Measurements from ENCODE around the gene NAE1. TPM values are rescaled to one million over a fixed set of nuclear protein-coding genes. Genes with fewer than 3 reads are reported as not detected.

Gene NAE1
- total RNA-seq, 1 donor from 2014 or later = 67.8 TPM

DNA sequence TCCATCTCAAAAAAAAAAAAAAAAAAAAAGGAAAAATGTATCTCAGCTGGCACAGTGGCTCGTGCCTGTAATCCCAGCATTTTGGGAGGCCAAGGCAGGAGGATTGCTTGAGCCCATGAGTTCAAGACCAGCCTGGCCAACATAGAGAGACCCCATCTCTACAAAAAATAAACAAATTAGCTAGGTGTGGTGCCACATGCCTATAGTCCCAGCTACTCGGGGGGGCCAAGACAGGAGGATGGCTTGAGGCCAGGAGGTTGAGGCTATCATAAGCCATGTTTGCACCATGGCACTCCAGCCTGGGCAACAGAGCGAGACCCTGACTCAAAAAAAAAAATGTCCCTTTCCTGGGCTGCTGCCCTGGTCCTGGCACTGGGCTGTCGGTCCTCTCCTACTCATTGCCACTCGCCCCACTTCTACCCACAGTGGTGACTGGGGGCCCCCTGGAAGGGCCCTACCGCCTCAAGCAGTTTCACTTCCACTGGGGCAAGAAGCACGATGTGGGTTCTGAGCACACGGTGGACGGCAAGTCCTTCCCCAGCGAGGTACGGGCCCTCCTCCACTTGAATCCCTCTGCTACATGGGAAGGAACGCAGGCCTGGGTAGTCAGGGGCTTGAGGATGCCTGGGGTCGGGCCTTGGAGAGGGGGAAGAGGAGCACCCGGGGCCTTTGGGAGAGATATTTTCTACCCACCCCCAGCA lies 19.5 kb upstream of the NAE1 start:
- no peak for DNase-seq (ENCODE audit: low spot score)

DNA sequence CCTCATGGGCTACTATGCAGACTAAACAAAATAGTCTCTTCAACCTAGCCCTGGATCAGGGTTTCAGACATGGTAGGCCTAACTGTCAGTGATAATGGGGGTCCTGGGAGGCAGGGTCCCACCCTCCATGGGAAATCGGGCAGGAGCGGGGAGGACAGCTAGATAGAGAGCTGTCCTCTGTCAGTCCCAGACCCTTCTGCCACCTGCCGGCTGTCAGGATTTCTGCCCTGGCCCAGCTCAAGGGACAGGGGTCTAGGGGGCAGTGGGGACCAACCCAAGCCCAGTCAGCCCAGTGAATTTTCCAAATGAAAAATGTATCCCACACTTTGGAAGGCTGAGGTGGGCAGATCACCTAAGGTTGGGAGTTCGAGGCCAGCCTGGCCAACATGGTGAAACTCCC lies 18.8 kb upstream of the NAE1 start:
- no peak for DNase-seq (ENCODE audit: low spot score)

- DNase-seq (ENCODE audit: low spot score) = no peak
Observed at GRCh38 chr16:66849021-66849420, 18.2 kb upstream of the NAE1 start.

DNA sequence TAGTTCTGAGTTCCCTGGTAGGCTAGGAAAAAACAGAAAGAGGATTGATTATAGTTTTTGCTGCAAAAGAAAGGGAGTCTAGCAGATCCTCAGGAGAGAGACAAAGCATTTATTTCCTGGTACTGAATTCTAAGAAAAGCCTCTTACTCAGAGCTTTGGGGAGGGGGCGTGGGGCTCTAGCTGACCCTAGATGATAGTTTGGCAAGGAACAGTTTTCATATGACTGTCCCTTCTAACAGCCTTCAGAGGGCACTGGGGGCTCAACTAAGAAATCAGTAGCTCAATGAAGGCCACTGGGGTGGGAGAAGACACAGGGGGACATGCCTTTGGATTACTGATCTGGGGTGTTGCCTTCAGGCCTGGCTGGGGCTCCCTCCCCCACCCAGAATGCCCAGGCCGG lies 17.4 kb upstream of the NAE1 start:
- no peak for DNase-seq (ENCODE audit: low spot score)

DNA sequence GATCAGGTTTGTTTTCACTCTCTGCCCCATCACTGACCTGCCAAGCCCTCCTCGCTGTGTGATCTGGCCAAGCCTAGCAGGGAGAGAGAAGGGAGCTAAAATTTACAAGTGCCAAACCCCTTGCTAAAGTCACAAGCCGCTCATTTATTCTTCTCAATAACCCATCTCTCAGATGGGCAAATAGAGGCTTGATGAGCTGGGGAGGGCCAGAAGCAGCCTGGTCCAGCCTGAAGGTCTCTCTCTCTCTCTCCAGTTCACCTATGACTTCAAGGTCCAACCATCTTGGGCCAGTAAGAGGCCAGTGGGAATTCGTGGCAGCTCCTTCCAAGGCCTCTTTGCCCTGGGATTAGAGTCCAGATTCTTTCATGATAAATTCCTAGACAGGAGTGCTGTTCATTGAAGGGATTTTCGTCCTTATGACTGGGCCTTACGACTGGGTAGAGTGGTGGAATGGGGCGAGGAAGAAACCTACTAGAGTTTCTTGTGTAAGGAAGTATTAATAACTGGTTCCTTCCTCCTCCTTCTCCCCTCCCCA lies 16.8 kb upstream of the NAE1 start:
- no peak for DNase-seq (ENCODE audit: low spot score)

DNA sequence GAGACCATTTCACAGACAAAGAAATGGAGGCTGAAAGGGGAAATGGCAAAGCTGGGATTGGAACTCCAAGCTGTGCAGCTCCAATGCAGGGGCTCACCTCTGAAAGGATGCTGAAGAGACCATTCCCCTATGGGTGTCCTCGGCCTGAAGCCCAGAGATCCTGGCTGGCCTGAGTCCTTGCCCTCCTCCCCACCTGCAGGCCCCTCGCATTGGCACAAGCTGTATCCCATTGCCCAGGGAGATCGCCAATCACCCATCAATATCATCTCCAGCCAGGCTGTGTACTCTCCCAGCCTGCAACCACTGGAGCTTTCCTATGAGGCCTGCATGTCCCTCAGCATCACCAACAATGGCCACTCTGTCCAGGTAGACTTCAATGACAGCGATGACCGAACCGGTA lies 16.1 kb upstream of the NAE1 start:
- DNase-seq (ENCODE audit: low spot score) = no peak

- DNase-seq (ENCODE audit: low spot score) = no peak
Observed at GRCh38 chr16:66846266-66846665, 15.5 kb upstream of the NAE1 start.

DNA sequence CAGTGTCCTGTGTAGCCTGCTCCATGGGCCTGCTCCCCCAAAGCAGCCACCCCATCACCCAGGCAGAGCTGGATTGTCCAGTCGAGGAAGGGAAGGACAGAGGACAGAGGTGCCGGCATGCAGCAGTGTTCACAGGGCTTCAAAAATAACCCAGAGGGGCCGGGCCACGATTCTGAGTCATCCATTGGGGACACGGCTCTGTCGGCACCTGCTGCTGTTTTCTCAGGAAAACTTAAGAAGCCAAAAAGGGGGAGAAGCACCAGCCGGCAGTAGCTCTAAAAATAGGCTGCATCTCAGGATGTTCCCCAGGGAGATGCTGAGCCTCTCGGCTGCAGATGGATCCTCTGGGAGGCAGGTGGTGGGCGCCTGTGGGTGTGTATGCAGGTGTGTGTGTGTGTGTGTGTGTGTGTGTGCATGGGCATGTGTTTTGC lies 15.0 kb upstream of the NAE1 start:
- DNase-seq (ENCODE audit: low spot score) = no peak

DNA sequence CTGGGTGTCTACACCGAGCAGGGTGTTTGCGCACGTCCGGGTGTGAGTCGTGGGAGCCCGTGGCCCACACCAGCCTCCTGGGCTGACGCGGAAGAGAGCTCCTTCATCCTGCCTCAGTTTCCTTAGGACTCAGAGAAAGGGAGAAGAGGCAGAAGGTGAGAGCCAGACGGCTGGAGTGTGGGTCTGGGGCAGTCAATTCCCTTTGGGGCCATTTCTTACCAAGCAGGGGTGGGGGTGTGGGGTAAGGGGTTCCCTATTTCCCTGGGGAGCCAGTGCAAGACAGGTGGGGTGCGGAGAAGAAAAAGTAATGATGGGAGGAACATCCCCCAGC lies 14.3 kb upstream of the NAE1 start:
- no peak for DNase-seq (ENCODE audit: low spot score)

- no peak for DNase-seq (ENCODE audit: low spot score)
Observed at GRCh38 chr16:66844342-66845079, 13.7 kb upstream of the NAE1 start, which contains the start of gene CA7. CA7 (plus strand) TSS chr16:66844414; CDS start chr16:66844488, 74 bp downstream.

GRCh38 chr16:66844009-66844341 lies 13.2 kb upstream of the NAE1 start:
- no peak for DNase-seq (ENCODE audit: low spot score)

- DNase-seq (ENCODE audit: low spot score) = no peak
Observed at GRCh38 chr16:66843191-66843590, 12.4 kb upstream of the NAE1 start.

GRCh38 chr16:66842765-66843164 lies 12.0 kb upstream of the NAE1 start:
- peak; percentile 17 for DNase-seq (ENCODE audit: low spot score)

DNA sequence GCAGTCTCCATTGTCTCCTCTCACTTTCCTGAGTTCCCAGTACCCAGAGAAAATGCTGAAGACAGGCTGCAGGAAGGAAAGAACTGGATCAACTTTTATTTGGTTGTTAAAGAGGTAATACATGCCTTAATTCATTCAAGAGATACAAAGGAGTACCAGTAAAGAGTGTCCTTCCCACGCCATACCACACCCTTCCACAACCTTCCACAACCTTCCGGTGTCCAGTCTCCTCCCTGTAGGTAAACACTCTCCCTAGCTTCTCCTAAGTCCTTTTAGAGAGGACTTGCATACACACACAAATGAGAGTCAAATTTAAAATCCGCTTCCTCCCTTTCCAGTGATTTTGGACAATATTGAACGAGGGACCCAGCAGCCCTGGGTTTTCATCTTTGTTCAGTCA lies 10.6 kb upstream of the NAE1 start:
- no peak for DNase-seq (ENCODE audit: low spot score)

DNA sequence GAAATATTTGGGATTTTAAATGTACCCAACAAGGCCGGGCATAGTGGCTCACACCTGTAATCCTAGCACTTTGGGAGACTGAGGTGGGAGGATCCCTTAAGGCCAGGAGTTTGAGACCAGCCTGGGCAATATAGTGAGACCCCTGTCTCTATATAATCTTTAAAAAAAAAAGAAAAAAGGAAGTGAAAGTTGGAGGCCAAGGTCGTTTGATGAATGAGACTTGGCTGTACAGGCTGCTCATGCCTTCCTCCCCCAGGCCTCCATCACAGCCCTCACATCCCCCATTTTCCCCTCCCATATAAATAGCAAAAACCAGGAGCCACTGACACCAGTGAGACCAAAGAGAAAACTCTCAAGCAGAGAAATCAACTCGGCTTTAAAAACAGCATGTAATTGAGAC lies 10.1 kb upstream of the NAE1 start:
- peak; percentile 20 for DNase-seq (ENCODE audit: low spot score)

DNA sequence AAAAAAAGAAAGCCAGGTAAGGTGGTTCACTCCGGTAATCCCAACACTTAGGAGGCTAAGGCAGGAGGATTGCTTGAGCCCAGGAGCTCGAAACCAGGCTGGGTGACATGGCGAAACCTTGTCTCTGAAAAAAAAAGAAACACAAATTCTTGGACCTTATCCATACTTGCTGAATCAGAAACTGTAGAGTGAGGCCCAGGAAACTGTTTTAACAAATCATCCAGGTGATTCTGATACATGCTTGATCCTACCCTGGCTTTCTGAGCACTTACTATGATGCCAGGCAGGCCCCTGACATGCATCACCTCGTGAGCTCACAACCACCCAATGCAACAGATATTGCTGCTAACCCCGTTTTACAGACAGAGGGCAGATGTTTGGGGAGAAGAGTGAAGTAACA lies 4.0 kb upstream of the NAE1 start:
- DNase-seq (ENCODE audit: low spot score) = no peak

GRCh38 chr16:66832661-66833305 lies 2.0 kb upstream of the NAE1 start:
- DNase-seq (ENCODE audit: low spot score) = no peak

- no peak for DNase-seq (ENCODE audit: low spot score)
Observed at GRCh38 chr16:66832190-66832589, 1.4 kb upstream of the NAE1 start.

DNA sequence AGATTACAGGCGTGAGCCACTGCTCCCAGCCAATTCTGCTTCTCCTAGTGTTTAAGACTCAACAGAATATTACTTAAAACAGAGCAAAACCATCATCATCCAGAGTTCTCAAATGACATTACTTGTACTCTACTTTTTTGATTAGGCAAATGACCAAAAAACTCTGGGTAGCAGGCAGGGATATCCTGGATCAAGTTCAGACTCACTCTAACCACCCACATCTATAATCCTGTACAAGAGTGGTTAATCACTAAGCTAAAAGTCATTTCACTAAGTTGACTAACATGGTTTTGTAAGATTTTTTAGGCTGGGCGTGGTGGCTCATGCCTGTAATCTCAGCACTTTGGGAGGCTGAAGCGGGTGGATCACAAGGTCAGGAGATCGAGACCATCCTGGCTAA lies 6.8 kb downstream of the NAE1 start:
- no peak for DNase-seq (ENCODE audit: low spot score)

- DNase-seq (ENCODE audit: low spot score) = no peak
Observed at GRCh38 chr16:66814734-66815133, 16.0 kb downstream of the NAE1 start.

GRCh38 chr16:66811043-66811442 lies 19.7 kb downstream of the NAE1 start:
- no peak for DNase-seq (ENCODE audit: low spot score)

GRCh38 chr16:66810391-66810790 lies 20.4 kb downstream of the NAE1 start:
- DNase-seq (ENCODE audit: low spot score) = no peak

DNA sequence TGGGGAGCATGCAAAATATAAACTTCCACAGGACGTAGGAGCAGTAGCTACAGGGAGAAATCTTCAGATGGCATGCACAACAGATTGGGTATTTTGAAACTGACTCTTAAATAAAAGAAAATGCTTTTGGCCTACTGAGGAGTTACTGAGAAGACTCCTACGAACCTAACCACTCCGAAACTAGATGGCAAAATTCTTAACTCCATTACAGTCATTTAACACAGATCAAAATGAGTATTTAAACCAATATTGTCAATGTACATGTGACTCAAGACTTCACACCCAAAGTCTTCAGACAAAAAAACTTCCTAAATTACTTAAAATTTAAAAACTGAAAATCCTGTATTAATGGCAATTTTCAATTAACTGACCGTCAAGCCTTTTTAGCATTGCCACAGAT lies 21.0 kb downstream of the NAE1 start:
- DNase-seq (ENCODE audit: low spot score) = no peak
